Body of pancreas (tissue), 4 donors: ENCODE measurements around the gene ELOVL3.

Source experiments
- CTCF ChIP-seq, 7 experiments: fragments of 450-650 bp in 4 of 7; fragments of 200-600 bp in 3 of 7; sonication (generic) in 3 of 7; IDR thresholded peaks; one replicate each; pipeline ENCODE4 v1.5.1; 2016 to 2019; ENCODE audit warnings: antibody characterized with exemption in 7 of 7
- POLR2A ChIP-seq, 3 donors: fragments of 450-650 bp; IDR thresholded peaks; one replicate each; pipeline ENCODE4 v1.6.1; 2016; ENCODE audit warnings: antibody characterized with exemption in 3 of 3, mild to moderate bottlenecking in 2 of 3

- no peak for TF ChIP-seq POLR2A (IDR thresholded peaks at IDR 0.05)
- TF ChIP-seq CTCF (IDR thresholded peaks at IDR 0.05), result no peak
Observed at GRCh38 chr10:102191956-102192355, 34.1 kb upstream of the ELOVL3 start.
